Caco-2 (cell line): Measurements from ENCODE around the gene TMEM217. TPM values are rescaled to one million over a fixed set of nuclear protein-coding genes. Genes with fewer than 3 reads are reported as not detected.
"Not testable (repeated sequence)": the region's sequence is repeated elsewhere in the genome, so short reads cannot be mapped to it uniquely, and the experiment has no call there.

ENCODE experiments used
- BruUV-seq: library from RNA; stranded (reverse); fragments of 400-500 nt; replicated peaks from 2 replicates; lab custom pipeline; 2021; lab: Mats Ljungman, UMichigan
- CTCF ChIA-PET: fragments of 300-600 bp; sonication (Branson Sonifier 250); formaldehyde crosslinking; loops from one replicate; lab custom pipeline; 2022; ENCODE audit warnings: antibody characterized with exemption; lab: Charles Lee
- POLR2A ChIA-PET: fragments of 300-600 bp; sonication (Branson Sonifier 250); formaldehyde crosslinking; loops from one replicate; lab custom pipeline; 2022; ENCODE audit warnings: antibody characterized with exemption; lab: Charles Lee
- DNase-seq, 2 experiments: peaks; one replicate each; pipeline versions ENCODE4 v3.0.0 to v3.0.0-alpha.2; 2020 to 2022
- H3K27me3 ChIP-seq: replicated peaks from 2 replicates; pipeline ENCODE4 v1.6.0; 2011; ENCODE audit warnings: low read length; ENCODE audit not compliant: control insufficient read depth, insufficient read depth
- H3K36me3 ChIP-seq: 2 replicates; pipeline ENCODE4 v1.5.1; 2011; ENCODE audit warnings: low read length; ENCODE audit not compliant: control insufficient read depth, insufficient read depth
- H3K4me1 ChIP-seq: fragments of 250-450 bp; sonication (Bioruptor Pico); 2 replicates; pipeline ENCODE4 v1.5.1; 2020; ENCODE audit warnings: mild to moderate bottlenecking
- H3K4me3 ChIP-seq: 2 replicates; pipeline ENCODE4 v1.5.1; 2011; ENCODE audit warnings: low read depth, mild to moderate bottlenecking, control low read depth, low read length
- H3K9me3 ChIP-seq: fragments of 250-450 bp; sonication (Bioruptor Pico); 2 replicates; pipeline ENCODE4 v1.5.1; 2020; ENCODE audit warnings: mild to moderate bottlenecking, moderate library complexity
- H3K27ac Mint-ChIP-seq: one replicate; pipeline ENCODE4 v1.8.0; 2022; ENCODE audit warnings: mixed read lengths; ENCODE audit not compliant: unreplicated experiment
- H3K27me3 Mint-ChIP-seq: one replicate; pipeline ENCODE4 v1.8.0; 2022; ENCODE audit warnings: mixed read lengths; ENCODE audit not compliant: insufficient read depth, unreplicated experiment
- H3K36me3 Mint-ChIP-seq: one replicate; pipeline ENCODE4 v1.8.0; 2022; ENCODE audit warnings: mild to moderate bottlenecking, mixed read lengths; ENCODE audit not compliant: insufficient read depth, unreplicated experiment
- H3K4me1 Mint-ChIP-seq: one replicate; pipeline ENCODE4 v1.8.0; 2022; ENCODE audit warnings: low read depth, mixed read lengths; ENCODE audit not compliant: unreplicated experiment
- H3K4me3 Mint-ChIP-seq: one replicate; pipeline ENCODE4 v1.8.0; 2022; ENCODE audit warnings: mild to moderate bottlenecking, moderate library complexity, mixed read lengths; ENCODE audit not compliant: unreplicated experiment
- H3K9me3 Mint-ChIP-seq: one replicate; pipeline ENCODE4 v1.8.0; 2022; ENCODE audit warnings: mixed read lengths; ENCODE audit not compliant: unreplicated experiment
- CTCF ChIP-seq, 2 experiments: fragments of 200-600 bp in 1 of 2; IDR thresholded peaks; 1 replicate in 1 of 2; 2 replicates in 1 of 2; pipeline versions ENCODE4 v1.5.1 to v1.8.0; 2011 to 2022; ENCODE audit warnings: antibody characterized with exemption in 1 of 2, control low read depth in 1 of 2, inconsistent platforms in 1 of 2, low read depth in 1 of 2, low read length in 1 of 2, mild to moderate bottlenecking in 1 of 2, moderate library complexity in 1 of 2; ENCODE audit not compliant: insufficient read depth in 1 of 2, severe bottlenecking in 1 of 2, unreplicated experiment in 1 of 2
- intact Hi-C: fragments of 100-400 bp; cut with micrococcal nuclease; formaldehyde crosslinking; loops from one replicate; pipeline ENCODE4 v1.10.0; 2022; ENCODE audit not compliant: unreplicated experiment
- total RNA-seq: library from RNA; stranded (reverse); gene quantifications from 2 replicates; pipeline ENCODE4 v1.2.3, GENCODE V29; 2022

Gene TMEM217
- total RNA-seq, 1 experiment from 2014 or later = 1.6 TPM

GRCh38 chr6:37190159-37190535 is 67.8 kb downstream of the TMEM217 start:
- ChIA-PET POLR2A (no interaction called here), CTCF (interaction anchor here (0.6 to 1.0 kb wide), 3 partner anchors 15 to 430 kb away, joined by 3 to 7 read pairs (median 4); no protein-coding TSS in a partner anchor)
- H3K4me1 Mint-ChIP-seq = peaks cover 7% of the 10 kb centered on the region
- Histone ChIP-seq H3K9me3 (no peaks in the 10 kb centered on the region), H3K36me3 (no peaks in the 10 kb centered on the region), H3K4me3 (no peak overlapping the region), H3K4me1 (peaks cover 4% of the 10 kb centered on the region; the same call in 1 of the 2 replicates), H3K27me3 (no peaks in the 10 kb centered on the region)
- no peak for TF ChIP-seq CTCF (IDR thresholded peaks at IDR 0.05; ENCODE audit: insufficient read depth in 1 of 2, low read depth in 1 of 2, low read length in 1 of 2, severe bottlenecking in 1 of 2, unreplicated experiment in 1 of 2)
- no peak overlapping the region for H3K27ac Mint-ChIP-seq
- H3K4me3 Mint-ChIP-seq = no peak overlapping the region
- intact Hi-C loops = no loop called here
- no peaks in the 10 kb centered on the region for H3K27me3 Mint-ChIP-seq
- H3K36me3 Mint-ChIP-seq = no peaks in the 10 kb centered on the region
- DNase-seq = no peak
- no TSS peak for BruUV-seq
- H3K9me3 Mint-ChIP-seq = no peaks in the 10 kb centered on the region

- ChIA-PET CTCF (interaction anchor here (1.0 kb wide), 1 partner anchor 21 kb away, joined by 7 read pairs; no protein-coding TSS in a partner anchor), POLR2A (interaction anchor here (0.6 kb wide), 2 partner anchors 102 to 161 kb away, joined by 3 to 4 read pairs; no protein-coding TSS in a partner anchor)
- TF ChIP-seq CTCF (IDR thresholded peaks at IDR 0.05; ENCODE audit: insufficient read depth in 1 of 2, low read depth in 1 of 2, low read length in 1 of 2, severe bottlenecking in 1 of 2, unreplicated experiment in 1 of 2) = no peak
- Mint-ChIP-seq H3K4me3 (no peak overlapping the region), H3K4me1 (peaks cover 7% of the 10 kb centered on the region), H3K36me3 (no peaks in the 10 kb centered on the region), H3K27ac (no peak overlapping the region), H3K9me3 (no peaks in the 10 kb centered on the region), H3K27me3 (no peaks in the 10 kb centered on the region)
- H3K4me3 ChIP-seq = no peak overlapping the region
- no TSS peak for BruUV-seq
- H3K36me3 ChIP-seq = no peaks in the 10 kb centered on the region
- no peak for DNase-seq
- H3K27me3 ChIP-seq = no peaks in the 10 kb centered on the region
- H3K4me1 ChIP-seq = peaks cover 4% of the 10 kb centered on the region; the same call in 1 of the 2 replicates
- H3K9me3 ChIP-seq = no peaks in the 10 kb centered on the region
- intact Hi-C loops = no loop called here
These were observed 68.9 kb downstream of the TMEM217 start for GRCh38 chr6:37188962-37189510.

GRCh38 chr6:37187321-37188022 is 70.5 kb downstream of the TMEM217 start:
- no peaks in the 10 kb centered on the region for H3K27me3 Mint-ChIP-seq
- Histone ChIP-seq H3K27me3 (no peaks in the 10 kb centered on the region), H3K9me3 (no peaks in the 10 kb centered on the region), H3K4me3 (no peak overlapping the region), H3K36me3 (no peaks in the 10 kb centered on the region), H3K4me1 (no peaks in the 10 kb centered on the region)
- H3K4me3 Mint-ChIP-seq = no peak overlapping the region
- H3K27ac Mint-ChIP-seq = no peak overlapping the region
- peaks cover 3% of the 10 kb centered on the region for H3K4me1 Mint-ChIP-seq
- TF ChIP-seq CTCF (IDR thresholded peaks at IDR 0.05; ENCODE audit: insufficient read depth in 1 of 2, low read depth in 1 of 2, low read length in 1 of 2, severe bottlenecking in 1 of 2, unreplicated experiment in 1 of 2) = no peak
- BruUV-seq = no TSS peak
- no peaks in the 10 kb centered on the region for H3K9me3 Mint-ChIP-seq
- H3K36me3 Mint-ChIP-seq = no peaks in the 10 kb centered on the region
- POLR2A ChIA-PET = no interaction called here
- CTCF ChIA-PET = interaction anchor here (1.0 to 1.5 kb wide), 3 partner anchors 23 to 170 kb away, joined by 3 to 6 read pairs (median 3); no protein-coding TSS in a partner anchor
- intact Hi-C loops = no loop called here
- DNase-seq = no peak

- POLR2A ChIA-PET, H3K4me1 Mint-ChIP-seq, H3K27ac Mint-ChIP-seq, H3K9me3 Mint-ChIP-seq, H3K4me3 ChIP-seq, H3K27me3 ChIP-seq, BruUV-seq, H3K36me3 Mint-ChIP-seq, H3K27me3 Mint-ChIP-seq, DNase-seq, H3K4me3 Mint-ChIP-seq, H3K9me3 ChIP-seq, H3K36me3 ChIP-seq, H3K4me1 ChIP-seq, intact Hi-C loops: not testable (repeated sequence)
- CTCF ChIA-PET = interaction anchor here (0.7 to 1.5 kb wide), 2 partner anchors 82 to 134 kb away, joined by 6 to 7 read pairs; no protein-coding TSS in a partner anchor
These were observed 71.8 kb downstream of the TMEM217 start for GRCh38 chr6:37185949-37186720.
